Stimulated activated naive CD8-positive, alpha-beta T cell treated with anti-CD3 and anti-CD28 coated beads, Interleukin-15, amount 100 ng/mL, for 72 hours (primary cell): ENCODE data around the gene CRY2.
"Not testable (repeated sequence)": the region's sequence is repeated elsewhere in the genome, so short reads cannot be mapped to it uniquely, and the experiment has no call there.

Source experiments
- ATAC-seq: fragments of 150-1000 bp; cut with Tn5 transposase; 2 replicates; pipeline ENCODE4 v1.10.0; 2021; ENCODE audit warnings: mild to moderate bottlenecking, moderate library complexity
- DNase-seq, 2 donors: peaks; one replicate each; pipeline ENCODE4 v3.0.0; 2021 to 2022
- H3K27ac Mint-ChIP-seq, 2 donors: one replicate each; pipeline ENCODE4 v1.8.0; 2022; ENCODE audit warnings: mild to moderate bottlenecking in 2 of 2, mixed read lengths in 2 of 2, moderate library complexity in 2 of 2
- H3K27me3 Mint-ChIP-seq: one replicate; pipeline ENCODE4 v1.8.0; 2022; ENCODE audit warnings: mixed read lengths
- H3K4me1 Mint-ChIP-seq: one replicate; pipeline ENCODE4 v1.8.0; 2022; ENCODE audit warnings: mild to moderate bottlenecking, mixed read lengths
- H3K4me3 Mint-ChIP-seq, 2 donors: one replicate each; pipeline ENCODE4 v1.8.0; 2022; ENCODE audit warnings: mild to moderate bottlenecking in 2 of 2, mixed read lengths in 2 of 2, moderate library complexity in 1 of 2
- H3K9me3 Mint-ChIP-seq, 2 donors: one replicate each; pipeline ENCODE4 v1.8.0; 2022; ENCODE audit warnings: mixed read lengths in 2 of 2

The CRY2 gene

GRCh38 chr11:45830596-45830995 lies 16.7 kb upstream of the CRY2 start:
- H3K4me3 Mint-ChIP-seq = no peak overlapping the region
- H3K27me3 Mint-ChIP-seq = peaks cover 24% of the 10 kb centered on the region
- DNase-seq (no peak), ATAC-seq (no peak)
- no peak overlapping the region for H3K27ac Mint-ChIP-seq
- no peaks in the 10 kb centered on the region for H3K9me3 Mint-ChIP-seq
- peaks cover 20% of the 10 kb centered on the region for H3K4me1 Mint-ChIP-seq

- Mint-ChIP-seq H3K27me3 (peaks cover 11% of the 10 kb centered on the region), H3K4me1 (peaks cover 20% of the 10 kb centered on the region), H3K9me3 (no peaks in the 10 kb centered on the region), H3K4me3 (no peak overlapping the region), H3K27ac (no peak overlapping the region)
- ATAC-seq (no peak), DNase-seq (no peak)
Observed at GRCh38 chr11:45832811-45833441, 14.3 kb upstream of the CRY2 start.

GRCh38 chr11:45833761-45834160 lies 13.5 kb upstream of the CRY2 start:
- Mint-ChIP-seq H3K27ac (peak overlapping the region in 1 of 2 donors; percentile 86), H3K9me3 (no peaks in the 10 kb centered on the region), H3K4me3 (peak overlapping the region; percentile 7 to 67), H3K4me1 (peaks cover 20% of the 10 kb centered on the region), H3K27me3 (peaks cover 9% of the 10 kb centered on the region)
- DNase-seq (no peak), ATAC-seq (no peak)

- peak overlapping the region; percentile 64 to 74 for H3K4me3 Mint-ChIP-seq
- DNase-seq (peak; percentile 24 to 48), ATAC-seq (peak; percentile 94)
- peaks cover 20% of the 10 kb centered on the region for H3K4me1 Mint-ChIP-seq
- H3K27ac Mint-ChIP-seq = peak overlapping the region; percentile 71 to 91
- peaks cover 9% of the 10 kb centered on the region for H3K27me3 Mint-ChIP-seq
- H3K9me3 Mint-ChIP-seq = no peaks in the 10 kb centered on the region
Observed at GRCh38 chr11:45834298-45834756, 12.9 kb upstream of the CRY2 start.

GRCh38 chr11:45839204-45839603 lies 8.1 kb upstream of the CRY2 start:
- no peaks in the 10 kb centered on the region for H3K9me3 Mint-ChIP-seq
- DNase-seq (no peak), ATAC-seq (no peak)
- H3K4me3 Mint-ChIP-seq = no peak overlapping the region
- peaks cover 27% of the 10 kb centered on the region for H3K4me1 Mint-ChIP-seq
- peaks cover 9% of the 10 kb centered on the region for H3K27me3 Mint-ChIP-seq
- no peak overlapping the region for H3K27ac Mint-ChIP-seq

- not testable (repeated sequence) for H3K27ac Mint-ChIP-seq, H3K4me3 Mint-ChIP-seq, H3K27me3 Mint-ChIP-seq, DNase-seq, H3K9me3 Mint-ChIP-seq, ATAC-seq
- H3K4me1 Mint-ChIP-seq = peaks cover 16% of the 10 kb centered on the region
Observed at GRCh38 chr11:45840251-45840650, 7.0 kb upstream of the CRY2 start.

GRCh38 chr11:45843158-45843924 lies 3.9 kb upstream of the CRY2 start:
- Mint-ChIP-seq H3K27me3 (no peaks in the 10 kb centered on the region), H3K4me1 (peaks cover 26% of the 10 kb centered on the region), H3K4me3 (peak overlapping the region; percentile 55 to 63), H3K27ac (peak overlapping the region; percentile 79 to 96), H3K9me3 (no peaks in the 10 kb centered on the region)
- peak; percentile 35 for ATAC-seq
- DNase-seq = peak; percentile 81 to 89

- H3K9me3 Mint-ChIP-seq = no peaks in the 10 kb centered on the region
- H3K4me1 Mint-ChIP-seq = peaks cover 43% of the 10 kb centered on the region
- H3K4me3 Mint-ChIP-seq = no peak overlapping the region
- ATAC-seq (no peak), DNase-seq (no peak)
- H3K27me3 Mint-ChIP-seq = no peaks in the 10 kb centered on the region
- H3K27ac Mint-ChIP-seq = no peak overlapping the region
Observed at GRCh38 chr11:45844822-45845578, 2.3 kb upstream of the CRY2 start.

- DNase-seq (no peak), ATAC-seq (no peak)
- peak overlapping the region; percentile 81 to 85 for H3K4me3 Mint-ChIP-seq
- H3K27ac Mint-ChIP-seq = peak overlapping the region in 1 of 2 donors; percentile 89
- H3K27me3 Mint-ChIP-seq = no peaks in the 10 kb centered on the region
- no peaks in the 10 kb centered on the region for H3K9me3 Mint-ChIP-seq
- H3K4me1 Mint-ChIP-seq = peaks cover 55% of the 10 kb centered on the region
Observed at GRCh38 chr11:45846174-45846675, 1.1 kb upstream of the CRY2 start.

GRCh38 chr11:45847911-45848316 lies 639 bp downstream of the CRY2 start:
- Mint-ChIP-seq H3K27me3 (no peaks in the 10 kb centered on the region), H3K27ac (peak overlapping the region; percentile 31 to 94), H3K9me3 (no peaks in the 10 kb centered on the region), H3K4me1 (peaks cover 64% of the 10 kb centered on the region), H3K4me3 (peak overlapping the region; percentile 81 to 85)
- DNase-seq (peak in 1 of 2 donors; percentile 49), ATAC-seq (peak; percentile 34)

GRCh38 chr11:45848654-45849081 lies 1.4 kb downstream of the CRY2 start:
- peak overlapping the region; percentile 81 to 85 for H3K4me3 Mint-ChIP-seq
- no peaks in the 10 kb centered on the region for H3K9me3 Mint-ChIP-seq
- ATAC-seq = no peak
- H3K4me1 Mint-ChIP-seq = peaks cover 57% of the 10 kb centered on the region
- H3K27me3 Mint-ChIP-seq = no peaks in the 10 kb centered on the region
- H3K27ac Mint-ChIP-seq = peak overlapping the region in 1 of 2 donors; percentile 71
- no peak for DNase-seq

GRCh38 chr11:45850446-45850845 lies 3.2 kb downstream of the CRY2 start:
- ATAC-seq = no peak
- no peak for DNase-seq
- H3K9me3 Mint-ChIP-seq = no peaks in the 10 kb centered on the region
- H3K27me3 Mint-ChIP-seq = no peaks in the 10 kb centered on the region
- no peak overlapping the region for H3K4me3 Mint-ChIP-seq
- peaks cover 53% of the 10 kb centered on the region for H3K4me1 Mint-ChIP-seq
- H3K27ac Mint-ChIP-seq = no peak overlapping the region

- no peaks in the 10 kb centered on the region for H3K9me3 Mint-ChIP-seq
- H3K27ac Mint-ChIP-seq = no peak overlapping the region
- ATAC-seq = no peak
- H3K27me3 Mint-ChIP-seq = no peaks in the 10 kb centered on the region
- H3K4me1 Mint-ChIP-seq = peaks cover 53% of the 10 kb centered on the region
- DNase-seq = no peak
- no peak overlapping the region for H3K4me3 Mint-ChIP-seq
Observed at GRCh38 chr11:45851228-45851627, 4.0 kb downstream of the CRY2 start.

- DNase-seq = no peak
- no peak for ATAC-seq
- Mint-ChIP-seq H3K27ac (peak overlapping the region in 1 of 2 donors; percentile 59), H3K4me1 (peaks cover 46% of the 10 kb centered on the region), H3K27me3 (no peaks in the 10 kb centered on the region), H3K4me3 (no peak overlapping the region), H3K9me3 (no peaks in the 10 kb centered on the region)
Observed at GRCh38 chr11:45852018-45852711, 4.9 kb downstream of the CRY2 start.

GRCh38 chr11:45852712-45853101 lies 5.4 kb downstream of the CRY2 start:
- ATAC-seq (peak; percentile 36), DNase-seq (no peak)
- Mint-ChIP-seq H3K27ac (peak overlapping the region in 1 of 2 donors; percentile 59), H3K4me3 (no peak overlapping the region), H3K4me1 (peaks cover 46% of the 10 kb centered on the region), H3K27me3 (no peaks in the 10 kb centered on the region), H3K9me3 (no peaks in the 10 kb centered on the region)
